ENCODE results near the gene HOXD4.

The HOXD4 gene

GRCh38 chr2:176114120-176114929 is 37.0 kb upstream of the HOXD4 start:
- DNase-seq (ENCODE audit: low read depth): no peak

GRCh38 chr2:176114930-176115625 is 36.3 kb upstream of the HOXD4 start:
- DNase-seq (ENCODE audit: low read depth): no peak

GRCh38 chr2:176115883-176116813 is 35.2 kb upstream of the HOXD4 start, which contains the start of gene HOXD10:
Gene HOXD10 (plus strand): TSS chr2:176116778. CDS start chr2:176116834, 56 bp downstream.
- DNase-seq (ENCODE audit: low read depth): no peak

GRCh38 chr2:176117162-176117822 is 34.1 kb upstream of the HOXD4 start:
- DNase-seq (ENCODE audit: low read depth): no peak

- no peak for DNase-seq (ENCODE audit: low read depth)
Observed at GRCh38 chr2:176117823-176118371, 33.5 kb upstream of the HOXD4 start.

- no peak for DNase-seq (ENCODE audit: low read depth)
Observed at GRCh38 chr2:176118601-176119339, 32.6 kb upstream of the HOXD4 start.

- no peak for DNase-seq (ENCODE audit: low read depth)
Observed at GRCh38 chr2:176120364-176121189, 30.8 kb upstream of the HOXD4 start.

- no peak for DNase-seq (ENCODE audit: low read depth)
Observed at GRCh38 chr2:176121190-176122051, 29.9 kb upstream of the HOXD4 start.

- no peak for DNase-seq (ENCODE audit: low read depth)
Observed at GRCh38 chr2:176122052-176122682, 29.2 kb upstream of the HOXD4 start.

- no peak for DNase-seq (ENCODE audit: low read depth)
Observed at GRCh38 chr2:176122683-176123410, 28.5 kb upstream of the HOXD4 start, which contains the start of gene HOXD9. Gene HOXD9 (plus strand): TSS chr2:176122719. CDS start chr2:176122769, 50 bp downstream.

- DNase-seq (ENCODE audit: low read depth): no peak
Observed at GRCh38 chr2:176123411-176124109, 27.8 kb upstream of the HOXD4 start.

GRCh38 chr2:176124110-176124946 is 27.0 kb upstream of the HOXD4 start:
- no peak for DNase-seq (ENCODE audit: low read depth)

GRCh38 chr2:176124947-176125771 is 26.2 kb upstream of the HOXD4 start:
- DNase-seq (ENCODE audit: low read depth): no peak

GRCh38 chr2:176125772-176126054 is 25.6 kb upstream of the HOXD4 start:
- no peak for DNase-seq (ENCODE audit: low read depth)
